D721Med (cell line): ENCODE results near the gene PRPF38B.

Source experiments
- DNase-seq: peaks from one replicate; pipeline ENCODE4 v3.0.0; 2011; ENCODE audit warnings: low spot score; ENCODE audit not compliant: insufficient read length
- FAIRE-seq: peaks from 2 replicates; lab custom pipeline; 2011; peaks lifted over from hg19 to GRCh38; lab: Jason Lieb, UNC
- CTCF ChIP-seq: IDR thresholded peaks from 2 replicates; pipeline ENCODE4 v1.5.1; 2012; ENCODE audit warnings: mild to moderate bottlenecking, control low read depth; ENCODE audit not compliant: insufficient read depth; ENCODE audit errors: missing control alignments

Gene PRPF38B

GRCh38 chr1:108706643-108707042, 14.5 kb downstream of the PRPF38B start:
- DNase-seq (no peak), FAIRE-seq (no peak)
- no peak for TF ChIP-seq CTCF

- no peak for DNase-seq
Measured at GRCh38 chr1:108708691-108709660, 16.9 kb downstream of the PRPF38B start.

GRCh38 chr1:108712606-108713150, 20.6 kb downstream of the PRPF38B start, which contains the start of gene FNDC7:
Gene FNDC7, plus strand, starts transcription at chr1:108712908. Its CDS starts 26 bp downstream, at chr1:108712934.
- no peak for DNase-seq
- FAIRE-seq: no peak
- no peak for TF ChIP-seq CTCF

More at GRCh38 chr1:108708691-108709660, 16.9 kb downstream of the PRPF38B start:
- no peak for FAIRE-seq
- peak; percentile 23 for TF ChIP-seq CTCF

GRCh38 chr1:108715932-108716331, 23.8 kb downstream of the PRPF38B start:
- no peak for TF ChIP-seq CTCF
- FAIRE-seq (no peak), DNase-seq (no peak)

- no peak for TF ChIP-seq CTCF
- DNase-seq (no peak), FAIRE-seq (no peak)
Measured at GRCh38 chr1:108716437-108717230, 24.5 kb downstream of the PRPF38B start.

- FAIRE-seq (no peak), DNase-seq (no peak)
- no peak for TF ChIP-seq CTCF
Measured at GRCh38 chr1:108717774-108718316, 25.7 kb downstream of the PRPF38B start.
